Measurements from ENCODE around the gene BUB1. TPM values are rescaled to one million over a fixed set of nuclear protein-coding genes. Genes with fewer than 3 reads are reported as not detected.

Gene BUB1
- total and polyA plus RNA-seq, 2 of the 8 experiments (the other 6 are each of a cell fraction or from before 2014, with no cell fraction given) = 48.4 to 113 TPM

GRCh38 chr2:110645616-110646015 is 32.2 kb downstream of the BUB1 start:
- ChIA-PET POLR2A (ENCODE audit: partially characterized antibody) (interaction anchor here (1.4 kb wide), 1 partner anchor 27 kb away, joined by 3 read pairs; no protein-coding TSS in a partner anchor), CTCF (ENCODE audit: partially characterized antibody) (interaction anchor here (0.6 kb wide), 1 partner anchor 22 kb away, joined by 3 read pairs; no protein-coding TSS in a partner anchor)
- Histone ChIP-seq H3K18ac (ENCODE audit: extremely low read depth, low read length) (no peak overlapping the region), H3K27me3 (replicated peaks in 1 of 4; ENCODE audit: control insufficient read depth in 3 of 4, extremely low read depth in 1 of 4, insufficient read depth in 3 of 4, low read length in 3 of 4) (no peaks in the 10 kb centered on the region), H4K5ac (ENCODE audit: insufficient read length, low read depth, low read length) (no peak overlapping the region), H3K4me3 (ENCODE audit: extremely low read depth in 1 of 4, insufficient read depth in 2 of 4, low read depth in 3 of 4, low read length in 4 of 4) (no peak overlapping the region), H2BK12ac (ENCODE audit: low read depth, low read length) (no peak overlapping the region), H3K9ac (replicated peaks in 1 of 4; ENCODE audit: extremely low read depth in 1 of 4, low read depth in 3 of 4, low read length in 3 of 4) (no peak overlapping the region), H2BK15ac (ENCODE audit: low read length) (no peak overlapping the region), H2AK5ac (ENCODE audit: low read depth, low read length) (no peak overlapping the region), H3K23ac (ENCODE audit: insufficient read length) (no peak overlapping the region), H3K4ac (replicated peaks; ENCODE audit: insufficient read length, low read depth, low read length) (no peak overlapping the region), H3K4me2 (ENCODE audit: insufficient read depth in 1 of 2, low read depth in 2 of 2, low read length in 2 of 2) (no peak overlapping the region), H2BK120ac (replicated peaks; ENCODE audit: low read depth, low read length) (no peak overlapping the region), H3K9me3 (ENCODE audit: insufficient read depth in 2 of 2, low read depth in 1 of 2, low read length in 1 of 2) (no peaks in the 10 kb centered on the region), H3K79me2 (ENCODE audit: control insufficient read depth in 1 of 2, insufficient read depth in 2 of 2, low read length in 2 of 2) (peaks cover 0 to 44% of the 10 kb centered on the region in 2 experiments; a peak in 2 of 4 replicates), H4K91ac (replicated peaks; ENCODE audit: insufficient read length, low read length) (no peak overlapping the region), H3K27ac (ENCODE audit: low read depth, low read length) (no peak overlapping the region), H2AFZ (ENCODE audit: low read length) (no peak overlapping the region), H2BK20ac (ENCODE audit: low read length) (no peak overlapping the region), H3K14ac (ENCODE audit: insufficient read length) (no peak overlapping the region), H4K20me1 (replicated peaks in 1 of 2; ENCODE audit: control insufficient read depth in 1 of 2, insufficient read depth in 2 of 2, low read length in 2 of 2) (peaks cover 0 to 2% of the 10 kb centered on the region in 2 experiments), H3K56ac (replicated peaks; ENCODE audit: insufficient read length, low read depth, low read length) (no peak overlapping the region), H3K4me1 (replicated peaks in 1 of 4; ENCODE audit: control insufficient read depth in 3 of 4, insufficient read depth in 4 of 4, low read length in 3 of 4) (no peaks in the 10 kb centered on the region), H2BK5ac (ENCODE audit: low read depth, low read length) (no peak overlapping the region), H3K79me1 (ENCODE audit: low read depth, low read length) (peaks cover 2% of the 10 kb centered on the region), H3K23me2 (ENCODE audit: low read depth, low read length) (peaks cover 2% of the 10 kb centered on the region; the same call in 1 of the 2 replicates), H3K36me3 (ENCODE audit: control insufficient read depth in 2 of 4, insufficient read depth in 4 of 4, low read length in 3 of 4) (peaks cover 9 to 79% (median 55%) of the 10 kb centered on the region in 4 experiments), H4K8ac (ENCODE audit: extremely low read depth, insufficient read depth, low read length) (no peak overlapping the region)
- no peak for DNase-seq (ENCODE audit: low read depth in 1 of 2, low spot score in 2 of 2)
- FAIRE-seq = no peak
- TF ChIP-seq CBX5 (IDR thresholded peaks at IDR 0.05; ENCODE audit: low read depth, low read length) (no peak), TCF12 (IDR thresholded peaks at IDR 0.05; ENCODE audit: low read depth, low read length) (no peak), SIX5 (IDR thresholded peaks at IDR 0.05; ENCODE audit: low read depth, low read length) (no peak), SUZ12 (IDR thresholded peaks at IDR 0.05; ENCODE audit: low read length) (no peak), RBBP5 (IDR thresholded peaks at IDR 0.05; ENCODE audit: borderline replicate concordance, low read depth, low read length) (no peak), CEBPB (IDR thresholded peaks at IDR 0.05; ENCODE audit: low read depth, low read length) (no peak), JUND (IDR thresholded peaks at IDR 0.05; ENCODE audit: low read length) (no peak), CTBP2 (IDR thresholded peaks at IDR 0.05; ENCODE audit: borderline replicate concordance, insufficient read depth, insufficient read length, low read length) (no peak), HDAC6 (IDR thresholded peaks at IDR 0.05; ENCODE audit: low read depth, low read length) (no peak), ZNF274 (IDR thresholded peaks at IDR 0.05; ENCODE audit: borderline replicate concordance, extremely low read depth, low read length) (no peak), USF2 (IDR thresholded peaks at IDR 0.05; ENCODE audit: low read length) (no peak), SP1 (IDR thresholded peaks at IDR 0.05; ENCODE audit: low read depth, low read length) (no peak), BRCA1 (IDR thresholded peaks at IDR 0.05; ENCODE audit: low read depth, low read length) (no peak)
- 78% methylated on average over 2 of the region's 2 CpGs; no CpG with 5 or more reads in 1 of the 2 experiments for WGBS, 2 experiments (ENCODE audit: extremely low coverage in 1 of 2, insufficient coverage in 1 of 2, insufficient read length in 1 of 2, insufficient replicate concordance in 2 of 2, low coverage in 1 of 2, low lambda C conversion rate in 2 of 2, missing lambda C conversion rate in 1 of 2)
